Upper lobe of left lung (tissue), 6 donors: ENCODE results near the gene CHKA. TPM values are rescaled to one million over a fixed set of nuclear protein-coding genes. Genes with fewer than 3 reads are reported as not detected.

Experiments
- ATAC-seq, 2 donors: fragments of 200-7000 bp; cut with Tn5 transposase; one replicate each; pipeline ENCODE4 v1.9.1; 2022; ENCODE audit warnings: mild to moderate bottlenecking in 2 of 2, moderate library complexity in 2 of 2; ENCODE audit not compliant: low FRiP score in 2 of 2
- DNase-seq, 2 donors: peaks; one replicate each; pipeline ENCODE4 v3.0.0-alpha.2; 2019 to 2020
- H3K27ac ChIP-seq, 4 donors: fragments of 200-600 bp; sonication (generic); one replicate each; pipeline ENCODE4 v1.5.1; 2016 to 2019
- H3K27me3 ChIP-seq, 4 donors: fragments of 200-600 bp; sonication (generic); one replicate each; pipeline ENCODE4 v1.5.1; 2017 to 2019
- H3K36me3 ChIP-seq, 4 donors: fragments of 200-600 bp; sonication (generic); one replicate each; pipeline ENCODE4 v1.5.1; 2016 to 2019
- H3K4me1 ChIP-seq, 4 donors: fragments of 200-600 bp; sonication (generic); one replicate each; pipeline ENCODE4 v1.5.1; 2018 to 2019
- H3K4me3 ChIP-seq, 4 donors: fragments of 200-600 bp; sonication (generic); one replicate each; pipeline ENCODE4 v1.5.1; 2017 to 2019; ENCODE audit warnings: mild to moderate bottlenecking in 2 of 4, moderate library complexity in 1 of 4
- H3K9me3 ChIP-seq, 4 donors: fragments of 200-600 bp; sonication (generic); one replicate each; pipeline ENCODE4 v1.5.1; 2018 to 2019
- EP300 ChIP-seq, 4 donors: sonication (generic); formaldehyde crosslinking; IDR thresholded peaks; one replicate each; pipeline ENCODE4 v1.5.1; 2017; ENCODE audit warnings: antibody characterized with exemption in 4 of 4, control low read depth in 2 of 4
- POLR2A ChIP-seq, 4 donors: fragments of 450-650 bp; IDR thresholded peaks; one replicate each; pipeline ENCODE4 v1.5.1; 2016 to 2017; ENCODE audit warnings: antibody characterized with exemption in 4 of 4, mild to moderate bottlenecking in 2 of 4
- POLR2AphosphoS5 ChIP-seq, 2 donors: sonication (generic); formaldehyde crosslinking; IDR thresholded peaks; one replicate each; pipeline ENCODE4 v1.5.1; 2017; ENCODE audit warnings: antibody characterized with exemption in 2 of 2
- WGBS, 2 donors: methylation state at CpG; one replicate each; pipeline ENCODE4 v1.1.5; 2017 to 2018; 5-methylcytosine and 5-hydroxymethylcytosine counted together
- total RNA-seq, 6 donors: library from RNA; depleted of rRNA in 4 of 6; stranded (reverse); fragments of >200 nt in 4 of 6; gene quantifications; one replicate each; pipeline versions ENCODE4 v1.1.0 to v1.2.1, GENCODE V29; 2016 to 2021
- TF ChIP-seq, protein P1 (sequence below), 6 experiments: fragments of 450-650 bp in 4 of 6; fragments of 200-600 bp in 2 of 6; sonication (generic) in 2 of 6; IDR thresholded peaks; one replicate each; pipeline ENCODE4 v1.5.1; 2016 to 2019; ENCODE audit warnings: antibody characterized with exemption in 6 of 6
- donor health status: DM: no; HTN: no; CAD: no; lungs with moderate emphysema.
- donor health status: DM: no; HTN: yes; CAD: no; lungs with severe emphysema.

Gene CHKA
- total RNA-seq, 6 donors from 2014 or later: 34.5 to 128 (median 59.1) TPM

GRCh38 chr11:68076371-68077042, 44.7 kb downstream of the CHKA start:
- peaks cover 5 to 31% (median 27%) of the 10 kb centered on the region in 4 donors for H3K36me3 ChIP-seq
- H3K4me1 ChIP-seq: peaks cover 0 to 17% (median 0%) of the 10 kb centered on the region in 4 donors
- TF ChIP-seq, protein P1, sequence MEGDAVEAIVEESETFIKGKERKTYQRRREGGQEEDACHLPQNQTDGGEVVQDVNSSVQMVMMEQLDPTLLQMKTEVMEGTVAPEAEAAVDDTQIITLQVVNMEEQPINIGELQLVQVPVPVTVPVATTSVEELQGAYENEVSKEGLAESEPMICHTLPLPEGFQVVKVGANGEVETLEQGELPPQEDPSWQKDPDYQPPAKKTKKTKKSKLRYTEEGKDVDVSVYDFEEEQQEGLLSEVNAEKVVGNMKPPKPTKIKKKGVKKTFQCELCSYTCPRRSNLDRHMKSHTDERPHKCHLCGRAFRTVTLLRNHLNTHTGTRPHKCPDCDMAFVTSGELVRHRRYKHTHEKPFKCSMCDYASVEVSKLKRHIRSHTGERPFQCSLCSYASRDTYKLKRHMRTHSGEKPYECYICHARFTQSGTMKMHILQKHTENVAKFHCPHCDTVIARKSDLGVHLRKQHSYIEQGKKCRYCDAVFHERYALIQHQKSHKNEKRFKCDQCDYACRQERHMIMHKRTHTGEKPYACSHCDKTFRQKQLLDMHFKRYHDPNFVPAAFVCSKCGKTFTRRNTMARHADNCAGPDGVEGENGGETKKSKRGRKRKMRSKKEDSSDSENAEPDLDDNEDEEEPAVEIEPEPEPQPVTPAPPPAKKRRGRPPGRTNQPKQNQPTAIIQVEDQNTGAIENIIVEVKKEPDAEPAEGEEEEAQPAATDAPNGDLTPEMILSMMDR (IDR thresholded peaks at IDR 0.05): peak in 3 of 6 experiments; percentile 15 to 40 (median 37)
- TF ChIP-seq EP300 (IDR thresholded peaks at IDR 0.05): no peak
- no peaks in the 10 kb centered on the region for H3K9me3 ChIP-seq
- no peak for ATAC-seq
- 61 to 69% methylated on average over 11 of the region's 11 CpGs for WGBS, 2 donors
- no peaks in the 10 kb centered on the region for H3K27me3 ChIP-seq
- no peak for DNase-seq
- H3K4me3 ChIP-seq: no peak overlapping the region
- H3K27ac ChIP-seq: no peak overlapping the region

- H3K36me3 ChIP-seq: peaks cover 13 to 40% (median 29%) of the 10 kb centered on the region in 4 donors
- H3K4me1 ChIP-seq: peaks cover 0 to 17% (median 0%) of the 10 kb centered on the region in 4 donors
- WGBS, 2 donors: 78 to 81% methylated on average over 10 of the region's 10 CpGs
- no peak overlapping the region for H3K27ac ChIP-seq
- no peaks in the 10 kb centered on the region for H3K9me3 ChIP-seq
- TF ChIP-seq POLR2AphosphoS5 (IDR thresholded peaks at IDR 0.05) (no peak), POLR2A (IDR thresholded peaks at IDR 0.05) (no peak), EP300 (IDR thresholded peaks at IDR 0.05) (no peak)
- TF ChIP-seq, protein P1 (IDR thresholded peaks at IDR 0.05): no peak
- H3K27me3 ChIP-seq: no peaks in the 10 kb centered on the region
- no peak overlapping the region for H3K4me3 ChIP-seq
- DNase-seq (no peak), ATAC-seq (no peak)
Measured at GRCh38 chr11:68074584-68075352, 46.4 kb downstream of the CHKA start.

DNA sequence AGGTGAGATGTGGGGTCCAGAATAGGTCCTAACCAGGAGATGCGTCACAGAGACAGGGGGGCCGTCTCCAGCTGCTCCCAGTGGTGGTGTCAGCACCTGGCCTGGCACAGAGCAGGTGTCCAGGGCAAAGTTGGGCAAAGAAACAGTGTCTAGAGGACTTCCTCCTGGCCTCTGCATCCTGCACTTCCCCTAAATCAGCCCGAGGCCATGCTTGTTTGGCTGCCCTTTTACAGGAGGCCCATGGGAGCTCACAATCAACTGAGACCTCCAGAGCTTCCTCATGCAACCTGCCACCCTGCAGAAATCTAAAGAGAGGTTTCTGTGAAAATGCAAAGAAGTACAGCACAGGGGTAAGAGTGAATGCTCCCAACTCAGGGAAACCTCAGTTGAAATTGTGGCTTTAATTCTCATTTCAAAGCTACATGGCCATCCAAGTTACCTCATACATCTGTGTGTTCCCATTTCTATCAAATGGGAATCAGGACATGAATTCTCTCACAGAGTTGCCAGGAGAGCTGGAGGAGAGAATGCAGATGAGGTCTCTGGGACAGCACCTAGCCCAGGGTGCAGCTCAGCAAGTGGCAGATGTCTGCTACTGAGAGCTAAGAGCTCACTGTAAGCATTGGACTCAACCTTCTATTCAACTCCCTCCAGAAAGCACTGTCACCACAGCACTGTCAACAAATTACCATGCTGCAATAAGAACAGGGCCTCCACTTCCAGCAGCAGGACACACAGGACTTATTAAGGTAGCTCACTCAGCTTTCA, 49.7 kb downstream of the CHKA start:
- ATAC-seq (no peak), DNase-seq (no peak)
- H3K9me3 ChIP-seq: no peaks in the 10 kb centered on the region
- 71 to 74% methylated on average over 1 to 3 of the region's 3 CpGs for WGBS, 2 donors
- TF ChIP-seq, protein P1 (IDR thresholded peaks at IDR 0.05): no peak
- TF ChIP-seq POLR2AphosphoS5 (IDR thresholded peaks at IDR 0.05): no peak
- peaks cover 0 to 2% (median 0%) of the 10 kb centered on the region in 4 donors for H3K4me1 ChIP-seq
- H3K27me3 ChIP-seq: no peaks in the 10 kb centered on the region
- H3K4me3 ChIP-seq: no peak overlapping the region
- peaks cover 17 to 73% (median 48%) of the 10 kb centered on the region in 4 donors for H3K36me3 ChIP-seq
- no peak overlapping the region for H3K27ac ChIP-seq

DNA sequence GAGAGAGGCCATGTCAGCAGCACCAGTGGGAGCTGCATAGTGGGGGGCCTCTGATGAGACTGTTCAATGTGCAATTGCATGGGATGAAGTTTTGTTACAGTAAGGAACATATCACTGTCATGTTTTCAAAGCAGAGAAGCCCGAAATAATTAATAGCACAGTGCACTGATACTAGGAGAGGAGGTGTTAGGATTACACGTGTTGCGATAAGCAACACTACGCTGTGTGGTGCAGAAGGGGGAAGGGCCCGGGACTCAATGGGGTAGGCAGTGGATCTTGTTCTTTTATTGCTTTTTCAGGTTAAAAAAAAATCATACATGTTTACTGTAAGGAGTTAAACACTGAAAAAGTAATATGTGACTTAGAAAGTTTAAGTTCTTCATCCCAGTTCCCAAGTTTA, 53.2 kb downstream of the CHKA start:
- Histone ChIP-seq H3K9me3 (no peaks in the 10 kb centered on the region), H3K27me3 (no peaks in the 10 kb centered on the region), H3K4me1 (peaks cover 0 to 4% (median 0%) of the 10 kb centered on the region in 4 donors), H3K4me3 (no peak overlapping the region), H3K27ac (no peak overlapping the region), H3K36me3 (peaks cover 29 to 87% (median 49%) of the 10 kb centered on the region in 4 donors)
- DNase-seq (no peak), ATAC-seq (no peak)
- TF ChIP-seq EP300 (IDR thresholded peaks at IDR 0.05) (no peak), POLR2AphosphoS5 (IDR thresholded peaks at IDR 0.05) (no peak), POLR2A (IDR thresholded peaks at IDR 0.05) (no peak)
- TF ChIP-seq, protein P1 (IDR thresholded peaks at IDR 0.05): no peak
- 93 to 96% methylated on average over 5 of the region's 5 CpGs for WGBS, 2 donors
